Thyroid gland (tissue), 4 donors: ENCODE data around the gene HLX.

Experiments
- CTCF ChIP-seq, 6 experiments: fragments of 200-600 bp in 3 of 6; fragments of 450-650 bp in 3 of 6; sonication (generic) in 3 of 6; IDR thresholded peaks; one replicate each; pipeline ENCODE4 v1.5.1; 2016 to 2019; ENCODE audit warnings: antibody characterized with exemption in 6 of 6, mild to moderate bottlenecking in 2 of 6, inconsistent platforms in 1 of 6, moderate library complexity in 1 of 6
- POLR2A ChIP-seq, 2 donors: fragments of 450-650 bp; IDR thresholded peaks; one replicate each; pipeline ENCODE4 v1.6.1; 2017; ENCODE audit warnings: antibody characterized with exemption in 2 of 2, mild to moderate bottlenecking in 2 of 2, moderate library complexity in 1 of 2

- no peak for TF ChIP-seq CTCF (IDR thresholded peaks at IDR 0.05)
- no peak for TF ChIP-seq POLR2A (IDR thresholded peaks at IDR 0.05)
Observed at GRCh38 chr1:220902916-220903315, 23.7 kb downstream of the HLX start.
